Right lobe of liver (tissue), 6 donors: ENCODE results near the gene CADPS. TPM values are rescaled to one million over a fixed set of nuclear protein-coding genes. Genes with fewer than 3 reads are reported as not detected.

ENCODE experiments used
- ATAC-seq, 4 donors: fragments of 200-7000 bp; cut with Tn5 transposase; one replicate each; pipeline ENCODE4 v1.9.1; 2020; ENCODE audit warnings: mild to moderate bottlenecking in 4 of 4, moderate library complexity in 4 of 4
- DNase-seq, 3 donors: peaks; one replicate each; pipeline ENCODE4 v3.0.0-alpha.2; 2020
- H3K27ac ChIP-seq, 3 donors: fragments of 200-600 bp; one replicate each; pipeline ENCODE4 v1.8.0; 2022
- H3K27me3 ChIP-seq, 2 donors: fragments of 200-600 bp; one replicate each; pipeline ENCODE4 v1.8.0; 2022
- H3K36me3 ChIP-seq, 4 donors: fragments of 200-600 bp; sonication (generic) in 1 of 4; one replicate each; pipeline versions ENCODE4 v1.5.1 to v1.8.0; 2017 to 2022; ENCODE audit warnings: control low read depth in 1 of 4
- H3K4me1 ChIP-seq, 4 donors: fragments of 200-600 bp; sonication (generic) in 1 of 4; one replicate each; pipeline versions ENCODE4 v1.5.1 to v1.8.0; 2017 to 2022; ENCODE audit warnings: control low read depth in 1 of 4
- H3K4me3 ChIP-seq, 3 donors: fragments of 200-600 bp; one replicate each; pipeline ENCODE4 v1.8.0; 2022
- H3K9me3 ChIP-seq, 4 donors: fragments of 200-600 bp; sonication (generic) in 1 of 4; one replicate each; pipeline versions ENCODE4 v1.5.1 to v1.8.0; 2017 to 2022; ENCODE audit warnings: control low read depth in 1 of 4
- CTCF ChIP-seq, 4 donors: fragments of 200-600 bp in 3 of 4; fragments of 450-650 bp in 1 of 4; IDR thresholded peaks; one replicate each; pipeline versions ENCODE4 v1.5.1 to v1.8.0; 2016 to 2022; ENCODE audit warnings: antibody characterized with exemption in 4 of 4, mild to moderate bottlenecking in 2 of 4
- POLR2A ChIP-seq: fragments of 450-650 bp; IDR thresholded peaks from one replicate; pipeline ENCODE4 v1.6.1; 2017; ENCODE audit warnings: antibody characterized with exemption, mild to moderate bottlenecking
- WGBS: methylation state at CpG from one replicate; pipeline ENCODE4 v1.1.6; 2018; ENCODE audit warnings: low coverage, low lambda C conversion rate; ENCODE audit not compliant: insufficient coverage; ENCODE audit errors: missing lambda C conversion rate; 5-methylcytosine and 5-hydroxymethylcytosine counted together
- intact Hi-C, 2 donors: fragments of 100-400 bp; cut with DNase I; formaldehyde crosslinking; loops; one replicate each; pipeline versions ENCODE4 v1.11.2 to v1.14.1; 2022
- total RNA-seq, 6 experiments: library from RNA; depleted of rRNA in 2 of 6; stranded (reverse); fragments of >200 nt in 2 of 6; fragmentation: NEBNext Ultra II Directional in 3 of 6; extraction: Animal tissue kit (Norgen Biotek cat#: 25700) in 3 of 6; gene quantifications; one replicate each; pipeline versions ENCODE4 v1.1.0 to v1.2.4, GENCODE V29; 2016 to 2023
- donor health status: DM: no; HTN: yes; CAD: no.
- donor health status: DM: no; HTN: no; CAD: no.
- donor health status: DM: no; HTN: no; CAD: no.
- donor health status: DM: no; HTN: yes; CAD: no.
- donor health status: DM: no; HTN: yes; CAD: no.

The CADPS gene
- total RNA-seq, 6 experiments from 2014 or later, result 0.06 to 0.98 TPM; not detected in 4

- Histone ChIP-seq H3K27me3 (peaks cover 5 to 28% of the 10 kb centered on the region in 2 donors), H3K36me3 (no peaks in the 10 kb centered on the region), H3K4me1 (peaks cover 0 to 9% (median 0%) of the 10 kb centered on the region in 4 donors), H3K9me3 (no peaks in the 10 kb centered on the region), H3K27ac (no peak overlapping the region), H3K4me3 (no peak overlapping the region)
- intact Hi-C loops, result no loop called here
- no peak for TF ChIP-seq CTCF (IDR thresholded peaks at IDR 0.05)
- WGBS, result 42% methylated on average over 1 of the region's 1 CpG
- ATAC-seq (no peak), DNase-seq (no peak)
Observed at GRCh38 chr3:62872318-62872717, 2.9 kb downstream of the CADPS start.

DNA sequence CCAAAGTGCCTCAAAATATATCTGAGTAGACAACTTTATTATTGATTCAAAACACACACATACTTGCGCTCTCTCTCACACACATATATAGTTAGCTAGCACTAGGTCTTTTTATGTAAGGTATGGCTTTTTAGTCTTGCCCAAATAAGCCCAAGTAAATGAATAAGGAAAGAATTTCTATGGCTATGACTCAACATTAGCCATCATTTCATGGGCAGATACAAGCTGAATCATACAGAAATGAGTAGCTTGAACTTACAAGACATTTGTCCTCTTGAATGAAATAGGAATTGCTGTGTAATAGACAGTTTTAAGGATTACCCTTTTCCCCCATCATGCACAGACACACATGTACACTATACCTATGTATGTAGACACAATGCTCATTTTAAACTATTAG is 4.9 kb downstream of the CADPS start:
- 58% methylated on average over 1 of the region's 1 CpG for WGBS
- TF ChIP-seq POLR2A, result no peak
- TF ChIP-seq CTCF (IDR thresholded peaks at IDR 0.05), result no peak
- intact Hi-C loops, result no loop called here

GRCh38 chr3:62863648-62864047 is 11.6 kb downstream of the CADPS start:
- TF ChIP-seq CTCF (IDR thresholded peaks at IDR 0.05) (no peak), POLR2A (no peak)
- no peaks in the 10 kb centered on the region for H3K4me1 ChIP-seq
- no peak for ATAC-seq
- no peak overlapping the region for H3K4me3 ChIP-seq
- no peaks in the 10 kb centered on the region for H3K36me3 ChIP-seq
- H3K9me3 ChIP-seq, result no peaks in the 10 kb centered on the region
- no peak for DNase-seq
- intact Hi-C loops, result no loop called here
- H3K27me3 ChIP-seq, result no peaks in the 10 kb centered on the region
- WGBS, result 81% methylated on average over 3 of the region's 3 CpGs
- H3K27ac ChIP-seq, result no peak overlapping the region

More for the DNA sequence above, 4.9 kb downstream of the CADPS start:
- Histone ChIP-seq H3K9me3 (no peaks in the 10 kb centered on the region), H3K27me3 (peaks cover 5 to 20% of the 10 kb centered on the region in 2 donors), H3K4me3 (no peak overlapping the region), H3K4me1 (peaks cover 0 to 9% (median 0%) of the 10 kb centered on the region in 4 donors), H3K27ac (no peak overlapping the region), H3K36me3 (no peaks in the 10 kb centered on the region)
- ATAC-seq (no peak), DNase-seq (no peak)

GRCh38 chr3:62859203-62859791 is 15.9 kb downstream of the CADPS start:
- no peaks in the 10 kb centered on the region for H3K36me3 ChIP-seq
- H3K4me3 ChIP-seq, result no peak overlapping the region
- intact Hi-C loops, result no loop called here
- WGBS, result 48% methylated on average over 5 of the region's 5 CpGs
- TF ChIP-seq CTCF (IDR thresholded peaks at IDR 0.05) (no peak), POLR2A (no peak)
- no peaks in the 10 kb centered on the region for H3K27me3 ChIP-seq
- no peaks in the 10 kb centered on the region for H3K9me3 ChIP-seq
- H3K27ac ChIP-seq, result no peak overlapping the region
- no peak for DNase-seq
- ATAC-seq, result no peak
- no peaks in the 10 kb centered on the region for H3K4me1 ChIP-seq

GRCh38 chr3:62845996-62846395 is 29.2 kb downstream of the CADPS start:
- no peak overlapping the region for H3K4me3 ChIP-seq
- no peaks in the 10 kb centered on the region for H3K9me3 ChIP-seq
- H3K36me3 ChIP-seq, result no peaks in the 10 kb centered on the region
- ATAC-seq, result no peak
- 34% methylated on average over 4 of the region's 4 CpGs for WGBS
- intact Hi-C loops, result no loop called here
- no peaks in the 10 kb centered on the region for H3K4me1 ChIP-seq
- TF ChIP-seq CTCF (IDR thresholded peaks at IDR 0.05) (no peak), POLR2A (no peak)
- no peak overlapping the region for H3K27ac ChIP-seq
- H3K27me3 ChIP-seq, result no peaks in the 10 kb centered on the region
- DNase-seq, result no peak
